HepG2 (cell line): ENCODE measurements around the gene EVA1C. TPM values are rescaled to one million over a fixed set of nuclear protein-coding genes. Genes with fewer than 3 reads are reported as not detected.

Source experiments
- AGO1 ChIP-seq: fragments of 200-400 bp; formaldehyde crosslinking; IDR thresholded peaks from 2 replicates; pipeline ENCODE4 v1.6.1; 2017; ENCODE audit warnings: mild to moderate bottlenecking, low read depth, low read length, moderate library complexity; ENCODE audit not compliant: poor library complexity, severe bottlenecking
- ELF4 ChIP-seq: sonication (generic); formaldehyde crosslinking; IDR thresholded peaks from 2 replicates; pipeline ENCODE4 v1.5.0; 2020; ENCODE audit warnings: missing genetic modification reagents, mild to moderate bottlenecking, moderate library complexity, borderline replicate concordance
- FOXP1 ChIP-seq, 2 experiments: fragments of 450-650 bp in 1 of 2; IDR thresholded peaks; 2 replicates each; pipeline ENCODE4 v1.6.1; 2017 to 2018; ENCODE audit warnings: antibody characterized with exemption in 1 of 2
- KAT2B ChIP-seq: fragments of 150-350 bp; IDR thresholded peaks from 2 replicates; pipeline ENCODE4 v1.6.1; 2014; ENCODE audit warnings: low read depth, low read length, borderline replicate concordance
- KDM5A ChIP-seq: fragments of 200-600 bp; sonication (generic); IDR thresholded peaks from 2 replicates; pipeline ENCODE4 v1.7.0; 2018; ENCODE audit warnings: antibody characterized with exemption, mild to moderate bottlenecking, low read length, borderline replicate concordance
- MEIS1 ChIP-seq: sonication (generic); formaldehyde crosslinking; IDR thresholded peaks from 2 replicates; pipeline ENCODE4 v1.9.0; 2021; ENCODE audit warnings: mild to moderate bottlenecking, missing genetic modification reagents, moderate library complexity, borderline replicate concordance
- PPARG ChIP-seq: conservative IDR thresholded peaks from 2 replicates; pipeline ENCODE4 v1.6.1; 2016; ENCODE audit warnings: missing biosample characterization, missing genetic modification reagents
- ZNF230 ChIP-seq: sonication (generic); formaldehyde crosslinking; IDR thresholded peaks from 2 replicates; pipeline ENCODE4 v1.4.0; 2020; ENCODE audit warnings: mild to moderate bottlenecking, missing genetic modification reagents
- ZNF343 ChIP-seq: sonication (generic); formaldehyde crosslinking; IDR thresholded peaks from 2 replicates; pipeline ENCODE4 v1.4.0; 2020; ENCODE audit warnings: mild to moderate bottlenecking, missing genetic modification reagents
- polyA plus RNA-seq, 8 experiments: library from polyadenylated mRNA; depleted of rRNA in 3 of 8; stranded (reverse) in 7 of 8; unstranded in 1 of 8; fragments of >200 nt; fragmentation: Illumina TruSeq in 4 of 8; extraction: Trizol in 4 of 8; gene quantifications; 2 replicates each; pipeline versions ENCODE4 v1.2.1 to v1.2.3, GENCODE V29; 2011 to 2016; ENCODE audit warnings: low read depth in 4 of 8, missing spikeins in 1 of 8, mixed read lengths in 1 of 8; ENCODE audit not compliant: insufficient read depth in 1 of 8
- total RNA-seq, 5 experiments: library from RNA; depleted of rRNA; stranded (reverse); fragments of >200 nt; fragmentation: Illumina TruSeq; extraction: Trizol; gene quantifications; 2 replicates each; pipeline ENCODE4 v1.2.3, GENCODE V29; 2016; ENCODE audit warnings: low read depth in 1 of 5
- TF ChIP-seq, protein P1 (sequence below): sonication (generic); formaldehyde crosslinking; IDR thresholded peaks from 2 replicates; pipeline ENCODE4 v1.4.0; 2020; ENCODE audit warnings: low read depth, mild to moderate bottlenecking, missing genetic modification reagents

Gene EVA1C
- total and polyA plus RNA-seq, 2 of the 13 experiments (the other 11 are each of a cell fraction or from before 2014, with no cell fraction given), result 0.29 to 0.34 TPM

DNA sequence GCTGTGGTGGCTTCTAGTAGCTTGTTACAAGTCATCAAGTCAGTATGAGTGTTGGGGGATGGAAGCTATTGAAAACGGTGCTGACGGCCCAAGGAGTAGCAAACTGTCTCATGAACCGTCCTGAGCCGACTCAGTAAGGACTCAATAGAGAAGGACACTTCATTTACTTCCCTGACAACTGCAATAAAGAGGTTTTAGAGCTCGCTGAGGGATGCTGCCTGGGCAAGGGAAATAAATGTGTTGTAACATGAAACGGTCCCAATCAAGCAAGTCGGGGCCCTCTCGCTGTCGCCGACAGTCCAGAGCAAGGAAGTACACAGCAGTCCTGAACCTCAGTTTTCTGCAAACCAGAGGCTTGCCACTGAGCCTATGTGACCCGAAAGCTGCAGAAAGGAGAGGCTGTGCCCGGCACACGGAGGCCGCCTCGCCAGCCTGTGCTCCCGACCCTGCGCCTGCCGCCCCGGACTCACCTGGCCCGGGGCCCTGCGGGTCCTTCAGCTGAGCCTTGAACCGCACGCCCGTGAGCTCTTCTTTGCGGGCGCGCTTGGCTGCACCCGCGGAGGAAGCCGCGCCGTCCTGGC lies 20.1 kb upstream of the EVA1C start (continued):
- TF ChIP-seq, protein P1, sequence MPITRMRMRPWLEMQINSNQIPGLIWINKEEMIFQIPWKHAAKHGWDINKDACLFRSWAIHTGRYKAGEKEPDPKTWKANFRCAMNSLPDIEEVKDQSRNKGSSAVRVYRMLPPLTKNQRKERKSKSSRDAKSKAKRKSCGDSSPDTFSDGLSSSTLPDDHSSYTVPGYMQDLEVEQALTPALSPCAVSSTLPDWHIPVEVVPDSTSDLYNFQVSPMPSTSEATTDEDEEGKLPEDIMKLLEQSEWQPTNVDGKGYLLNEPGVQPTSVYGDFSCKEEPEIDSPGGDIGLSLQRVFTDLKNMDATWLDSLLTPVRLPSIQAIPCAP (CRISPR knock-in tag), result 0 out of 2 replicates have a peak, but pooled peaks have one; percentile 46
- TF ChIP-seq MEIS1 (no peak), ZNF343 (CRISPR knock-in tag) (no peak; the same call in 1 of the 2 replicates), PPARG (CRISPR knock-in tag) (no peak), FOXP1 (IDR thresholded peaks at IDR 0.05) (no peak), FOXP1 (CRISPR knock-in tag; IDR thresholded peaks at IDR 0.05) (no peak), KDM5A (peak; percentile 84; the same call in 1 of the 2 replicates), AGO1 (no peak), ZNF230 (CRISPR knock-in tag) (peak; percentile 34; the same call in 1 of the 2 replicates), KAT2B (no peak), ELF4 (CRISPR knock-in tag) (no peak)
